Breast epithelium (tissue), 4 donors: ENCODE data around the gene PCNA. TPM values are rescaled to one million over a fixed set of nuclear protein-coding genes. Genes with fewer than 3 reads are reported as not detected.
A peak's percentile ranks its signal among the peaks of the same experiment; 100 is the strongest.

Experiments used
- DNase-seq, 2 donors: peaks; one replicate each; pipeline ENCODE4 v3.0.0-alpha.2; 2019; ENCODE audit warnings: low spot score in 2 of 2
- H3K27ac ChIP-seq, 2 donors: fragments of 200-600 bp; sonication (generic) in 1 of 2; one replicate each; pipeline ENCODE4 v1.5.1; 2016 to 2019; ENCODE audit warnings: mild to moderate bottlenecking in 1 of 2
- H3K27me3 ChIP-seq, 2 donors: fragments of 200-600 bp; sonication (generic) in 1 of 2; one replicate each; pipeline versions ENCODE4 v1.5.1 to v1.6.0; 2017 to 2019; ENCODE audit warnings: control low read depth in 1 of 2, mild to moderate bottlenecking in 1 of 2
- H3K36me3 ChIP-seq: fragments of 200-600 bp; one replicate; pipeline ENCODE4 v1.5.1; 2019
- H3K4me1 ChIP-seq, 2 donors: fragments of 200-600 bp; sonication (generic); one replicate each; pipeline ENCODE4 v1.5.1; 2016 to 2019; ENCODE audit warnings: control low read depth in 1 of 2
- H3K4me3 ChIP-seq, 3 donors: fragments of 200-600 bp; sonication (generic); 1 replicate in 2 of 3; 2 replicates in 1 of 3; pipeline ENCODE4 v1.5.1; 2016 to 2019; ENCODE audit warnings: mild to moderate bottlenecking in 3 of 3, moderate library complexity in 2 of 3
- H3K9me3 ChIP-seq, 2 donors: fragments of 200-600 bp; sonication (generic) in 1 of 2; one replicate each; pipeline ENCODE4 v1.5.1; 2016 to 2019; ENCODE audit warnings: control low read depth in 1 of 2
- CTCF ChIP-seq, 3 donors: fragments of 450-650 bp; IDR thresholded peaks; one replicate each; pipeline ENCODE4 v1.5.1; 2016 to 2017; ENCODE audit warnings: antibody characterized with exemption in 3 of 3, mild to moderate bottlenecking in 3 of 3, moderate library complexity in 3 of 3
- POLR2A ChIP-seq: fragments of 450-650 bp; IDR thresholded peaks from one replicate; pipeline ENCODE4 v1.6.1; 2016; ENCODE audit warnings: antibody characterized with exemption, mild to moderate bottlenecking, moderate library complexity
- POLR2AphosphoS5 ChIP-seq, 3 donors: sonication (generic); formaldehyde crosslinking; IDR thresholded peaks; one replicate each; pipeline ENCODE4 v1.6.1; 2017; ENCODE audit warnings: antibody characterized with exemption in 3 of 3
- intact Hi-C: fragments of 100-400 bp; cut with DNase I; formaldehyde crosslinking; loops from one replicate; pipeline ENCODE4 v1.15.1; 2023; ENCODE audit warnings: low total_unique reads
- total RNA-seq, 3 donors: library from RNA; depleted of rRNA; stranded (reverse); fragments of >200 nt; gene quantifications; one replicate each; pipeline ENCODE4 v1.1.0, GENCODE V29; 2016

Gene PCNA
- total RNA-seq, 3 donors from 2014 or later: 32.3 to 62.9 (median 55.4) TPM

- H3K4me3 ChIP-seq: no peak overlapping the region
- intact Hi-C loops: loop anchor here (10.0 kb wide), 1 partner anchor 72 kb away; no protein-coding TSS in a partner anchor
- H3K27me3 ChIP-seq: no peaks in the 10 kb centered on the region
- peaks cover 0 to 6% of the 10 kb centered on the region in 2 donors for H3K4me1 ChIP-seq
- DNase-seq: no peak
- no peaks in the 10 kb centered on the region for H3K9me3 ChIP-seq
- H3K36me3 ChIP-seq: no peaks in the 10 kb centered on the region
- H3K27ac ChIP-seq: no peak overlapping the region
- TF ChIP-seq CTCF (IDR thresholded peaks at IDR 0.05): no peak
- TF ChIP-seq POLR2AphosphoS5 (IDR thresholded peaks at IDR 0.05): no peak
- TF ChIP-seq POLR2A: no peak
These were observed 3.1 kb upstream of the PCNA start for GRCh38 chr20:5122873-5123260.

- Histone ChIP-seq H3K36me3 (no peaks in the 10 kb centered on the region), H3K4me3 (peak overlapping the region; percentile 74 to 89 (median 76)), H3K4me1 (peaks cover 0 to 6% of the 10 kb centered on the region in 2 donors), H3K27ac (peak overlapping the region; percentile 87 to 91), H3K9me3 (no peaks in the 10 kb centered on the region), H3K27me3 (no peaks in the 10 kb centered on the region)
- TF ChIP-seq POLR2A (no peak), POLR2AphosphoS5 (IDR thresholded peaks at IDR 0.05) (peak in 1 of 3 donors; percentile 0)
- no peak for DNase-seq
- intact Hi-C loops: loop anchor here (10.0 kb wide), 1 partner anchor 75 kb away; no protein-coding TSS in a partner anchor
These were observed 373 bp upstream of the PCNA start for GRCh38 chr20:5120185-5120476.

DNA sequence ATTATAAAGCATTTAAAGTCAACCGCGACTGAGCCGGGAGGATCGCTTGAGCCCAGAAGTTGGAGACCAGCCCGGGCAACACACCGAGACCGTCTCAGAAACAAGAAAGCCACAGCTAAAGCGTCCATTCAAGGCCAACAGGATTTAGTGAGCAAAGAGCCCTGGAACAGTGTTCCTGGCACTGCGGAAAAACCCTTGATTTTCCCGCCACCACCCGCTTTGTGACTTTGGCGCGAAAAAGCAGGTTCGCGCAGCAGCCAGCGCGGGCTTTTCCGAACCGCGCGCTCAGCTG, 669 bp downstream of the PCNA start:
- no peaks in the 10 kb centered on the region for H3K36me3 ChIP-seq
- peak overlapping the region; percentile 74 to 89 (median 76) for H3K4me3 ChIP-seq
- no peak for TF ChIP-seq POLR2A
- no peak for TF ChIP-seq POLR2AphosphoS5 (IDR thresholded peaks at IDR 0.05)
- no peak for TF ChIP-seq CTCF (IDR thresholded peaks at IDR 0.05)
- no peaks in the 10 kb centered on the region for H3K27me3 ChIP-seq
- peaks cover 0 to 6% of the 10 kb centered on the region in 2 donors for H3K4me1 ChIP-seq
- H3K27ac ChIP-seq: peak overlapping the region; percentile 87 to 91
- intact Hi-C loops: no loop called here
- DNase-seq: no peak
- H3K9me3 ChIP-seq: no peaks in the 10 kb centered on the region

DNA sequence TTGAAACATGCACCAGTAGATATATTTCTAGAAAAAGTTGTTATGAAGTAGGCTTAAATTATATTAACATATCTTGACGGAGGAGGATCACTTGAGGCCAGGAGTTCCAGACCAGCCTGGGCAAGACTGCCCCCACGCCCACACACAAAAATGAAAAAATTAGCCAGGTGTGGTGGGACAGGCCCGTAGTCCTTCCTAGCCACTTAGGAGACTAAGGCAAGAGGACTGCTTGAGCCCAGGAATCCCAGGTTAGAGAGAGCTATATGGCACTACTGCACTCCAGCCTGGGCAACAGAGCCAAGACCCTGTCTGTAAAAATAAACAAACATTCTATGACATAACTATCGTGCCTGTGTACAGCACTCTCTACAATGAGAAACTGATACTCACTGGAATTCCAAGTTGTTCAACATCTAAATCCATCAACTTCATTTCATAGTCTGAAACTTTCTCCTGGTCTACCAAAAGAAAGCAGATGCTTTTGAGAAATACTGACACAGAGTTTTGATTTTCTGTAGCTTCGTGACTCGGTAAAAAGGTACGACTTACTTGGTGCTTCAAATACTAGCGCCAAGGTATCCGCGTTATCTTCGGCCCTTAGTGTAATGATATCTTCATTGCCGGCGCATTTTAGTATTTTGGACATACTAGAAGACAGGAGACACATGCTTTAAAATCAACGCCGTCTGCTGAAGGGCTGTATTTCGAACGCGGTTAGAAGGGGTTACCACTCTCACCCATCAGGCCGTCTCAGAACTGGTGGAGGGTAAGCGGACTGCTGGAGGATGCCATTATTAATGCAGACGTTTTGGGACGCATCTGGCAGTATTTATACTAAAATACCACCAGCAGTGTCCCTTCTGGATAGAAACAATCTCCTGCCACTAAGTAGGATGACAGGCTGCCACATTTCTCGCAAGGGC, 1.3 kb downstream of the PCNA start:
- no peak for DNase-seq
- intact Hi-C loops: no loop called here
- Histone ChIP-seq H3K27ac (peak overlapping the region in 1 of 2 donors; percentile 91), H3K27me3 (no peaks in the 10 kb centered on the region), H3K4me1 (peaks cover 0 to 6% of the 10 kb centered on the region in 2 donors), H3K9me3 (no peaks in the 10 kb centered on the region), H3K36me3 (no peaks in the 10 kb centered on the region), H3K4me3 (peak overlapping the region; percentile 74 to 89 (median 76))
- no peak for TF ChIP-seq POLR2AphosphoS5 (IDR thresholded peaks at IDR 0.05)
- no peak for TF ChIP-seq POLR2A
- no peak for TF ChIP-seq CTCF (IDR thresholded peaks at IDR 0.05)

DNA sequence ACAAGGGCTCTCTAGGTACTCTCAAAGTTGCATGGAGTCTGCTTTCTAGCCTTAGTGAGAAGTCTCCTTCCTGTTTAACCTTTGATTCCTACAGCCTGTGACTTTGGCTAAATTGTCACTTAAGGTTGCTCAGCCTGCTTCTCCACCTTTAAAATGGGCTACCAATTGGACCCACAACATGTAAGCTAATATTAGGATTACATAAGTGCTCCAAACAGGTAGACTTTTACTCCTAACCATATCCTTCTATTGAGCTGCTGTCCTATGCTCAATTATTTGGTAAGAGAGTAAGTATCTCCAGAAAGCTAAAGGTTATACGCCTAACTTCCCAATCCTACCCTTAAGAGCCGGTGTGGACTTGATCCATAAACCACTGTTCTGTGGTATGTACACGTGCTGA, 2.9 kb downstream of the PCNA start:
- no peak for DNase-seq
- TF ChIP-seq CTCF (IDR thresholded peaks at IDR 0.05) (no peak), POLR2AphosphoS5 (IDR thresholded peaks at IDR 0.05) (no peak), POLR2A (no peak)
- no peak overlapping the region for H3K27ac ChIP-seq
- intact Hi-C loops: no loop called here
- peaks cover 0 to 6% of the 10 kb centered on the region in 2 donors for H3K4me1 ChIP-seq
- no peaks in the 10 kb centered on the region for H3K36me3 ChIP-seq
- no peaks in the 10 kb centered on the region for H3K9me3 ChIP-seq
- H3K4me3 ChIP-seq: no peak overlapping the region
- no peaks in the 10 kb centered on the region for H3K27me3 ChIP-seq
